Measurements from ENCODE around the gene OR51A4. TPM values are rescaled to one million over a fixed set of nuclear protein-coding genes. Genes with fewer than 3 reads are reported as not detected.

The OR51A4 gene
- total and polyA plus RNA-seq, 2 of the 13 experiments (the other 11 are each of a cell fraction or from before 2014, with no cell fraction given): not detected

DNA sequence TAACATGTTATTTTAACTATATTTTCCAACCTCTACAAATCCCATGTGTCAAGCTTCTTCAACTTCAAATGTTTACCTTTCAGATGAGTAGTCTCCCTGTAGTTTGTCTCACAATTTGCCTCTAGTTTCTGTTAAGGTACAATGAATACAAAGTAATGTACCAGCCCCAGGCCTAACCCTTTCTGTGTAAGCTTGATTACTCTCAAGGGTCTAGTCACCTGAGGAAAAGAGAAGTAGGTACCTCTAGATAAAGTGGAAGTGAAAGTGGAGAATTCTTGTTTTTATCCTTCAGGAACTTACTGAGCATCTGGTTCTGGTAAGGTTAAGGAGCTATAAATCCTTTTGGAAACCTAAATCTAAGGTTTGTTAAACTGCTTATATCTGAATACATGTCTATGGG lies 43.9 kb downstream of the OR51A4 start, which contains the start of gene OR51A7 (continued):
- TF ChIP-seq, protein P1, sequence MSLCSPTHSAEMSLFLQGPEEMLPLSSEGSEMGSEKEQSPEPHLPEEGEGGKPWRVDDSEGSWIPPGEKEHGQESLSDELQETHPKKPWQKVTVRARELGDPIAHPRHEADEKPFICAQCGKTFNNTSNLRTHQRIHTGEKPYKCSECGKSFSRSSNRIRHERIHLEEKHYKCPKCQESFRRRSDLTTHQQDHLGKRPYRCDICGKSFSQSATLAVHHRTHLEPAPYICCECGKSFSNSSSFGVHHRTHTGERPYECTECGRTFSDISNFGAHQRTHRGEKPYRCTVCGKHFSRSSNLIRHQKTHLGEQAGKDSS (CRISPR knock-in tag; IDR thresholded peaks at IDR 0.05; ENCODE audit: borderline replicate concordance, low read depth): no peak
- TF ChIP-seq ZNF274 (CRISPR knock-in tag; IDR thresholded peaks at IDR 0.05): no peak
- no peak for TF ChIP-seq ARHGAP35 (CRISPR knock-in tag; IDR thresholded peaks at IDR 0.05; ENCODE audit: borderline replicate concordance)
- TF ChIP-seq MAFG (CRISPR knock-in tag; IDR thresholded peaks at IDR 0.05): no peak

Other genes with a start within 250 kb of the OR51A4 start
- not detected in 2 replicates for gene OR51E2, start 249.8 kb downstream of the OR51A4 start, total RNA-seq (2016; rRNA removed; fragmentation: Illumina TruSeq; extraction: Trizol)
- gene OR51E2, start 249.8 kb downstream of the OR51A4 start, polyA plus RNA-seq (2011; rRNA removed): not detected in 2 replicates
- gene MMP26, start 242.8 kb downstream of the OR51A4 start, total RNA-seq (2016; rRNA removed; fragmentation: Illumina TruSeq; extraction: Trizol): not detected in 2 replicates
- gene MMP26, start 242.8 kb downstream of the OR51A4 start, polyA plus RNA-seq (2011; rRNA removed): not detected in 2 replicates
- gene OR51F1, start 177.7 kb downstream of the OR51A4 start, total RNA-seq (2016; rRNA removed; fragmentation: Illumina TruSeq; extraction: Trizol): not detected in 2 replicates
- not detected in 2 replicates for gene OR51F1, start 177.7 kb downstream of the OR51A4 start, polyA plus RNA-seq (2011; rRNA removed)
- gene OR52R1, start 143.2 kb downstream of the OR51A4 start, total RNA-seq (2016; rRNA removed; fragmentation: Illumina TruSeq; extraction: Trizol): not detected in 2 replicates
- gene OR52R1, start 143.2 kb downstream of the OR51A4 start, polyA plus RNA-seq (2011; rRNA removed): not detected in 2 replicates
- not detected in 2 replicates for gene OR51F2, start 126.3 kb downstream of the OR51A4 start, total RNA-seq (2016; rRNA removed; fragmentation: Illumina TruSeq; extraction: Trizol)
- not detected in 2 replicates for gene OR51F2, start 126.3 kb downstream of the OR51A4 start, polyA plus RNA-seq (2011; rRNA removed)
- gene OR51S1, start 98.4 kb downstream of the OR51A4 start, total RNA-seq (2016; rRNA removed; fragmentation: Illumina TruSeq; extraction: Trizol): not detected in 2 replicates
- gene OR51S1, start 98.4 kb downstream of the OR51A4 start, polyA plus RNA-seq (2011; rRNA removed): not detected in 2 replicates
- not detected in 2 replicates for gene OR51T1, start 65.7 kb downstream of the OR51A4 start, total RNA-seq (2016; rRNA removed; fragmentation: Illumina TruSeq; extraction: Trizol)
- not detected in 2 replicates for gene OR51T1, start 65.7 kb downstream of the OR51A4 start, polyA plus RNA-seq (2011; rRNA removed)
- not detected in 2 replicates for gene OR51A7, start 43.8 kb downstream of the OR51A4 start, total RNA-seq (2016; rRNA removed; fragmentation: Illumina TruSeq; extraction: Trizol)
- not detected in 2 replicates for gene OR51A7, start 43.8 kb downstream of the OR51A4 start, polyA plus RNA-seq (2011; rRNA removed)
- not detected in 2 replicates for gene OR51G2, start 28.3 kb downstream of the OR51A4 start, total RNA-seq (2016; rRNA removed; fragmentation: Illumina TruSeq; extraction: Trizol)
- not detected in 2 replicates for gene OR51G2, start 28.3 kb downstream of the OR51A4 start, polyA plus RNA-seq (2011; rRNA removed)
- not detected in 2 replicates for gene OR51G1, start 23.3 kb downstream of the OR51A4 start, total RNA-seq (2016; rRNA removed; fragmentation: Illumina TruSeq; extraction: Trizol)
- not detected in 2 replicates for gene OR51G1, start 23.3 kb downstream of the OR51A4 start, polyA plus RNA-seq (2011; rRNA removed)
- not detected in 2 replicates for gene OR51A2, start 8.1 kb upstream of the OR51A4 start, total RNA-seq (2016; rRNA removed; fragmentation: Illumina TruSeq; extraction: Trizol)
- not detected in 2 replicates for gene OR51A2, start 8.1 kb upstream of the OR51A4 start, polyA plus RNA-seq (2011; rRNA removed)
- gene OR51L1, start 47.2 kb upstream of the OR51A4 start, total RNA-seq (2016; rRNA removed; fragmentation: Illumina TruSeq; extraction: Trizol): not detected in 2 replicates
- gene OR51L1, start 47.2 kb upstream of the OR51A4 start, polyA plus RNA-seq (2011; rRNA removed): not detected in 2 replicates
- not detected in 2 replicates for gene OR52J3, start 98.9 kb upstream of the OR51A4 start, total RNA-seq (2016; rRNA removed; fragmentation: Illumina TruSeq; extraction: Trizol)
- not detected in 2 replicates for gene OR52J3, start 98.9 kb upstream of the OR51A4 start, polyA plus RNA-seq (2011; rRNA removed)
- gene OR52E2, start 112.0 kb upstream of the OR51A4 start, total RNA-seq (2016; rRNA removed; fragmentation: Illumina TruSeq; extraction: Trizol): not detected in 2 replicates
- not detected in 2 replicates for gene OR52E2, start 112.0 kb upstream of the OR51A4 start, polyA plus RNA-seq (2011; rRNA removed)
- gene OR52E1, start 122.0 kb upstream of the OR51A4 start, total RNA-seq (2016; rRNA removed; fragmentation: Illumina TruSeq; extraction: Trizol): not detected in 2 replicates
- gene OR52E1, start 122.0 kb upstream of the OR51A4 start, polyA plus RNA-seq (2011; rRNA removed): not detected in 2 replicates
- gene OR52A5, start 190.8 kb upstream of the OR51A4 start, total RNA-seq (2016; rRNA removed; fragmentation: Illumina TruSeq; extraction: Trizol): not detected in 2 replicates
- gene OR52A5, start 190.8 kb upstream of the OR51A4 start, polyA plus RNA-seq (2011; rRNA removed): not detected in 2 replicates
- gene OR52A1, start 207.2 kb upstream of the OR51A4 start, total RNA-seq (2016; rRNA removed; fragmentation: Illumina TruSeq; extraction: Trizol): not detected in 2 replicates
- not detected in 2 replicates for gene OR52A1, start 207.2 kb upstream of the OR51A4 start, polyA plus RNA-seq (2011; rRNA removed)

Data from HepG2 (cell line).